Activated T-helper 17 cell treated with anti-CD3 and anti-CD28 coated beads, Interleukin-2, amount 50 U/mL, for 72 hours (primary cell): ENCODE data around the gene ZNF266. TPM values are rescaled to one million over a fixed set of nuclear protein-coding genes. Genes with fewer than 3 reads are reported as not detected.

Source experiments
- ATAC-seq: fragments of 150-1000 bp; cut with Tn5 transposase; replicated peaks from 2 replicates; pipeline ENCODE4 v1.10.0; 2021; ENCODE audit warnings: mild to moderate bottlenecking, moderate library complexity
- H3K27ac Mint-ChIP-seq: one replicate; pipeline ENCODE4 v1.8.0; 2022; ENCODE audit warnings: mixed read lengths
- H3K27me3 Mint-ChIP-seq: one replicate; pipeline ENCODE4 v1.8.0; 2022; ENCODE audit warnings: mixed read lengths
- H3K36me3 Mint-ChIP-seq: one replicate; pipeline ENCODE4 v1.8.0; 2022; ENCODE audit warnings: low read depth, mild to moderate bottlenecking, mixed read lengths
- H3K4me1 Mint-ChIP-seq: one replicate; pipeline ENCODE4 v1.8.0; 2022; ENCODE audit warnings: mixed read lengths
- H3K4me3 Mint-ChIP-seq: one replicate; pipeline ENCODE4 v1.8.0; 2022; ENCODE audit warnings: mild to moderate bottlenecking, mixed read lengths
- H3K9me3 Mint-ChIP-seq: one replicate; pipeline ENCODE4 v1.8.0; 2022; ENCODE audit warnings: mixed read lengths
- total RNA-seq, 2 donors: library from RNA; stranded (reverse); gene quantifications; one replicate each; pipeline ENCODE4 v1.2.3, GENCODE V29; 2022

ZNF266 gene
- 10 to 100 TPM; 24.7 to 26.1 TPM for total RNA-seq

DNA sequence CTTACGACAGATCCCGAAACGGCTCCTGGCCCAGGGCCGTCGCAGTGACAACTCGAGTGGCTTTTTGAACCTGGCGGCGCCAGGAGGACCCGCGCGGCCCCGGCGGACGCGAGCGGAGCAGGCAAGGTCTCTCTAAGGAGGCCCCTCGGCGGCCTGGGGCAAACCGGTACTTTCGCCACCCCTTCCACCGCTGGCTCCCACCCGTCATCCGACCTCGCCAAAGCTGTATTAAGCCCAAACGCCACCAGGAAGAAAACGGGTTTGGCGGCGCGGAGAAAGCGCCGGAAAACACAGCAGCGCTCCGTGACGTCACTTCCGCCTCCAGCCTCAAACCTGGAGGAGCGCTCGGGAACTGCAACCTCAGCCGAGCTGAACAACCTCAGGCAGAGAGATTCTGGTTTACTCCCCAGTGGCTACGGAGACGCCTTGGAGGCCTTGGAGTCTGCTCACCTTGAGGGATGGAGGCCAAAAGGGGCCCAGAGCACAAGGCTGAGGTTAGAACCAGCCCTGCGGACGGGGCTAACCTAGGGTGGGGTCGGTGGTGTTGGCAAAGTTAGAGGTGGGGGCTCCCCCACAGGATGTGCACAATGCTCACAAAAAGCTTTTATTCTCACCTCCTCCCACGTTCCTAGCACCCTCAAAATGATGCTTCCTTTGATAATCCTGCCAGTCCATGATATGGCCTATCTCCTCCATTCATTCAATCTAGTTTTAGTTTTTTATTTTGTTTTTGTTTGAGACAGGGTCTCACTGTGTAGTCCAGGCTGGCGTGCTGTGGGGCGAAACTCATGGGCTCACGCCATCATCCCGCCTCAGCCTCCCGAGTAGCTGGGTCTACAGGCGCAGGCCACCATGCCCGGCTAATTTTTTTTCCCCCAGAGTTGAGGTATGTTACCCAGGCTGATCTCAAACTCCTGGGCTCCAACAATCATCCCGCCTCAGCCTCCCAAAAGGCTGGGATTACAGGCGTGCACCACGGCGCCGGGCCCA lies at the start of gene ZNF266:
ZNF266 (minus strand) TSS at position 295 of the 990 bp plus-strand sequence. CDS start 15,484 bp downstream, outside the sequence.
- no peaks in the 10 kb centered on the region for H3K9me3 Mint-ChIP-seq
- H3K27me3 Mint-ChIP-seq = no peaks in the 10 kb centered on the region
- peaks cover 54% of the 10 kb centered on the region for H3K36me3 Mint-ChIP-seq
- peak within 1 kb of the TSS; percentile 91 for H3K4me3 Mint-ChIP-seq
- H3K4me1 Mint-ChIP-seq = peaks cover 19% of the 10 kb centered on the region
- H3K27ac Mint-ChIP-seq = peak within 1 kb of the TSS; percentile 97
- ATAC-seq = peak; percentile 95

GRCh38 chr19:9485140-9485539 lies 49.8 kb upstream of the ZNF266 start:
- H3K4me1 Mint-ChIP-seq = no peaks in the 10 kb centered on the region
- no peak overlapping the region for H3K4me3 Mint-ChIP-seq
- H3K27ac Mint-ChIP-seq = no peak overlapping the region
- H3K9me3 Mint-ChIP-seq = peaks cover 14% of the 10 kb centered on the region
- no peaks in the 10 kb centered on the region for H3K36me3 Mint-ChIP-seq
- H3K27me3 Mint-ChIP-seq = no peaks in the 10 kb centered on the region
- no peak for ATAC-seq

DNA sequence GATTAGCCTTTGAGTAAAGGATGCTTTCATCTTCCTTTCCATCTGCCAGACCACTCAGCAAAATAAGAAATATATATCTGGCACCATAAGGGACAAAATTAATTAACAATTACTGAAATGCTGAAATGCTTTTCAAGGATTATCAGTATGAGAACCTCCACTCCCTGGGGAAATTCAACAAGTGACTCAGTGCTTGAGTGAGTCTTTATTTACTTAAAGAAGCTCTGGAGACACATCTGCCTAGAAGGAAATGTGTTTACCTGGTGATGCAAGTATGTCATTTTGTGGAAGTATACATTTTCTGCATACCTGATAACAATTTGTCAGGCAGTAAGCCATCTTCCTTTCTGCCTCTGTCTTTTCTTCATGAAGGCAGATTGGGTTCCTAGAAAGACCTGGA lies 39.6 kb upstream of the ZNF266 start:
- Mint-ChIP-seq H3K36me3 (no peaks in the 10 kb centered on the region), H3K4me1 (no peaks in the 10 kb centered on the region), H3K27me3 (peaks cover 8% of the 10 kb centered on the region), H3K27ac (no peak overlapping the region), H3K9me3 (peaks cover 38% of the 10 kb centered on the region), H3K4me3 (no peak overlapping the region)
- ATAC-seq = no peak

- Mint-ChIP-seq H3K4me1 (no peaks in the 10 kb centered on the region), H3K27ac (no peak overlapping the region)
Observed at GRCh38 chr19:9467161-9467560, 31.8 kb upstream of the ZNF266 start.

DNA sequence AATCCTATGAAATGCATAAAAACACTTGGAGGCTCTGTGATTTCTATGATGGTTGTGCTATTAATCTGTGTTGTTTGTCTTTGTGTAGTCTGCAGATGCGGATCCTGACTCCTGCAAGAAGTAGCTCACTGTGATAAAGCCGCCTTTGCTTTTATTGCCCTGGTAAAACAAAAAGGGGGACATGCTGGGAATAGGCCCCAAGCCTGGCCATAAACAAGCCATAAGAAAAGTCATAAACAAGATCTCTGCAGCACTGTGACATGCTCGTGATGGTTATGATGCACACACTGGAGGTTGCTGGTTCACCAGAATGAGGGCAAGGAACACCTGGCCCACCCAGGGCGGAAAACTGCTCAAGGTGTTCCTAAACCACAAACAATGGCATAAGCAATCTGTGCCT lies 26.6 kb upstream of the ZNF266 start:
- Mint-ChIP-seq H3K27ac (no peak overlapping the region), H3K4me1 (no peaks in the 10 kb centered on the region), H3K9me3 (peaks cover 22% of the 10 kb centered on the region), H3K36me3 (no peaks in the 10 kb centered on the region), H3K4me3 (no peak overlapping the region), H3K27me3 (no peaks in the 10 kb centered on the region)
- no peak for ATAC-seq

More at GRCh38 chr19:9467161-9467560, 31.8 kb upstream of the ZNF266 start:
- no peak for ATAC-seq
- Mint-ChIP-seq H3K9me3 (peaks cover 25% of the 10 kb centered on the region), H3K4me3 (no peak overlapping the region), H3K27me3 (peaks cover 4% of the 10 kb centered on the region), H3K36me3 (no peaks in the 10 kb centered on the region)

DNA sequence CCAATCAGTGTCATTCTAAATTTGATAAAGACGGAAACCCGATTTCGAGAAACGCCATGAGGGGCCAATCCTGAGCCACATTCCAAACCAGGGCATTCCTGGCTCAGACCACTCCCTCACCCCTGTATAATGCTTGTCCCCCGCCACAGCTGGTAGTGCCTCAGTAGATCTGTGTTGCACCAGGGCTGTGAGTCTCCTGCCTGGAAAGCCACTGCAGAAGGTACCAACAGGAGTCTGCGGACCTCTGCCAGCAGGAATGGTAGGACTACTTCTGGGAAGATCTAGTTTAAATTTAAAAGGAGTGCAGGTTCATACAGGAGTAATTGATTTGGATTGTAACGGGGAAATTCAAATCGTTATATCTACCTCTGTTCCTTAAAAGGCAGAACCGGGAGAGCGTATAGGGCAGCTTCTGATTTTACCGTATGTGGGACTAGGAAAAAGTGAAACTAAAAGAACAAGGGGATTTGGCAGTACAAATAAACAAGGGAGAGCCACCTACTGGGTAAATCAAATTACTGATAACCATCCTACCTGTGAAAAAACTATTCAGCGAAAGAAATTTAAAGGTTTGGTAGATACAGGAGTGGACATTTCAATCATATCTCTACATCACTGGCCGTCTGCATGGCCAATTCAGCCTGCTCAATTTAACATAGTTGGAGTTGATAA lies 20.8 kb upstream of the ZNF266 start:
- no peaks in the 10 kb centered on the region for H3K36me3 Mint-ChIP-seq
- no peak for ATAC-seq
- H3K27me3 Mint-ChIP-seq = no peaks in the 10 kb centered on the region
- no peaks in the 10 kb centered on the region for H3K4me1 Mint-ChIP-seq
- no peak overlapping the region for H3K4me3 Mint-ChIP-seq
- H3K27ac Mint-ChIP-seq = no peak overlapping the region
- peaks cover 33% of the 10 kb centered on the region for H3K9me3 Mint-ChIP-seq

DNA sequence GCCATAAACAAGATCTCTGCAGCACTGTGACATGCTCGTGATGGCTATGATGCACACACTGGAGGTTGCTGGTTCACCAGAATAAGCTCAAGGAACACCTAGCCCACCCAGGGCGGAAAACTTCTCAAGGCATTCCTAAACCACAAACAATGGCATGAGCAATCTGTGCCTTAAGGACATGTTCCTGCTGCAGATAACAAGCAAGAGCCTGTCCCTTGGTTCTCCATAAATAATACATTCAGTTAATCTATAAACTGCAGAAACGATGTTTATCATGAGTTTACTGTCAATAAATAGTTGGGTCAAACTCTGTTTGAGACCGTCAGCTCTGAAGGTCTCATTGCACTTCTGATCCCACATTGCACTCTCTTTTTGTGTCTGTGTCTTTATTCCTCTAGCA lies 18.6 kb upstream of the ZNF266 start:
- H3K4me3 Mint-ChIP-seq = no peak overlapping the region
- H3K4me1 Mint-ChIP-seq = no peaks in the 10 kb centered on the region
- peaks cover 33% of the 10 kb centered on the region for H3K9me3 Mint-ChIP-seq
- H3K36me3 Mint-ChIP-seq = no peaks in the 10 kb centered on the region
- ATAC-seq = no peak
- no peaks in the 10 kb centered on the region for H3K27me3 Mint-ChIP-seq
- H3K27ac Mint-ChIP-seq = no peak overlapping the region

GRCh38 chr19:9445037-9445436 lies 9.7 kb upstream of the ZNF266 start:
- H3K36me3 Mint-ChIP-seq = no peaks in the 10 kb centered on the region

GRCh38 chr19:9436358-9436757 lies 985 bp upstream of the ZNF266 start:
- ATAC-seq = no peak
- no peaks in the 10 kb centered on the region for H3K27me3 Mint-ChIP-seq
- peaks cover 18% of the 10 kb centered on the region for H3K4me1 Mint-ChIP-seq
- H3K9me3 Mint-ChIP-seq = peaks cover 1% of the 10 kb centered on the region
- H3K4me3 Mint-ChIP-seq = peak overlapping the region; percentile 91
- peaks cover 47% of the 10 kb centered on the region for H3K36me3 Mint-ChIP-seq
- H3K27ac Mint-ChIP-seq = peak overlapping the region; percentile 97

More at GRCh38 chr19:9445037-9445436, 9.7 kb upstream of the ZNF266 start:
- no peak overlapping the region for H3K27ac Mint-ChIP-seq
- no peak overlapping the region for H3K4me3 Mint-ChIP-seq
- ATAC-seq = no peak
- peaks cover 23% of the 10 kb centered on the region for H3K9me3 Mint-ChIP-seq
- no peaks in the 10 kb centered on the region for H3K27me3 Mint-ChIP-seq
- H3K4me1 Mint-ChIP-seq = no peaks in the 10 kb centered on the region

DNA sequence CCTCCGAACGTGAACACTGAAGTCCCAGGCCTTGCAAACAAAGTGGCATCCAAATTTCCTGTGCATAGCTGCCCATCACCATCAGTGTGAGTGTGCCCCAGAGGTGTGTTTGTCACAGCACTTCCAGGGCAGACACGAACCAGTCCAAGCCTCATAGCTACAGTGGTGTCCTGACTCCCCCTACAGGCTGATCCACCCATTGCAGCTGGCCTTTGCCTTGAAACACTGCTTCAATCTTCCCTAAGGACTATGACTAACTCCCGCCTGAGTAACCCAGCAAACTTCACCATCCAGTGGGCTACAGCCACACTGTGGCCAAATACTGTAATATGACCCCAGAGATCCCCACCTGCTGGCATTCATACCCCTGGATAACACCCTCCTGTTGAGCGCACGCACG lies 3.9 kb downstream of the ZNF266 start:
- Mint-ChIP-seq H3K36me3 (peaks cover 95% of the 10 kb centered on the region), H3K27me3 (no peaks in the 10 kb centered on the region), H3K4me3 (no peak overlapping the region), H3K9me3 (no peaks in the 10 kb centered on the region), H3K27ac (no peak overlapping the region), H3K4me1 (peaks cover 19% of the 10 kb centered on the region)
- peak; percentile 30 for ATAC-seq

GRCh38 chr19:9430444-9430843 lies 4.9 kb downstream of the ZNF266 start:
- no peaks in the 10 kb centered on the region for H3K9me3 Mint-ChIP-seq
- H3K36me3 Mint-ChIP-seq = peaks cover 99% of the 10 kb centered on the region
- H3K4me1 Mint-ChIP-seq = peaks cover 19% of the 10 kb centered on the region
- no peaks in the 10 kb centered on the region for H3K27me3 Mint-ChIP-seq
- H3K4me3 Mint-ChIP-seq = no peak overlapping the region
- ATAC-seq = no peak
- no peak overlapping the region for H3K27ac Mint-ChIP-seq

- Mint-ChIP-seq H3K9me3 (peaks cover 4% of the 10 kb centered on the region), H3K4me3 (no peak overlapping the region), H3K4me1 (peaks cover 8% of the 10 kb centered on the region), H3K27ac (no peak overlapping the region), H3K36me3 (peaks cover 100% of the 10 kb centered on the region), H3K27me3 (no peaks in the 10 kb centered on the region)
- ATAC-seq = no peak
Observed at GRCh38 chr19:9427941-9428340, 7.4 kb downstream of the ZNF266 start.

GRCh38 chr19:9413240-9413954 lies 22.0 kb downstream of the ZNF266 start:
- H3K27ac Mint-ChIP-seq = no peak overlapping the region
- H3K4me1 Mint-ChIP-seq = no peaks in the 10 kb centered on the region
- H3K27me3 Mint-ChIP-seq = no peaks in the 10 kb centered on the region
- no peak overlapping the region for H3K4me3 Mint-ChIP-seq
- peaks cover 19% of the 10 kb centered on the region for H3K9me3 Mint-ChIP-seq
- peaks cover 65% of the 10 kb centered on the region for H3K36me3 Mint-ChIP-seq
- ATAC-seq = no peak

DNA sequence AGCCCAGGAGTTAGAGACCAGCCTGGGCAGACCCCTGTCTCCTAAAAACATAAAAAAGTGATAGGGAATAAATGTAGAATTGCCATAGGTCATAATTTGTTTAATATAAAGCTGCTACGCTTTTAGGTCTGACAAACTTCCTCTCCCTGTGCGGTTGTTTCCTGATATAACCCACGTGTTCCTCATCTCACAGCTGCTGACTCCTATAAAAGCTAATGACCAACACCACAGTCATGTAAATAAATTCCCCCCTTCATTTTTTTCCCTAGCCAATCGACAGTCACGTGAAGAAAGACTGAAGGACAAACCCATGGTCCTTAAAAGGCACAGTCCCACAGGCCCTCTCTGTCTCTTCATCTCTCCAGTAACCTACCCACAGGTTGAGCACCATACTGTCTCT lies 27.5 kb downstream of the ZNF266 start:
- Mint-ChIP-seq H3K4me1 (peaks cover 6% of the 10 kb centered on the region), H3K36me3 (peaks cover 22% of the 10 kb centered on the region), H3K4me3 (peak overlapping the region; percentile 72), H3K27me3 (no peaks in the 10 kb centered on the region), H3K27ac (no peak overlapping the region), H3K9me3 (peaks cover 26% of the 10 kb centered on the region)
- no peak for ATAC-seq
